Upper lobe of left lung (tissue), 4 donors: Measurements from ENCODE around the gene EGR2.

ENCODE experiments used
- CTCF ChIP-seq, 6 experiments: fragments of 450-650 bp in 4 of 6; fragments of 200-600 bp in 2 of 6; sonication (generic) in 2 of 6; IDR thresholded peaks; one replicate each; pipeline ENCODE4 v1.5.1; 2016 to 2019; ENCODE audit warnings: antibody characterized with exemption in 6 of 6
- EP300 ChIP-seq, 4 donors: sonication (generic); formaldehyde crosslinking; IDR thresholded peaks; one replicate each; pipeline ENCODE4 v1.5.1; 2017; ENCODE audit warnings: antibody characterized with exemption in 4 of 4, control low read depth in 2 of 4
- POLR2AphosphoS5 ChIP-seq, 2 donors: sonication (generic); formaldehyde crosslinking; IDR thresholded peaks; one replicate each; pipeline ENCODE4 v1.5.1; 2017; ENCODE audit warnings: antibody characterized with exemption in 2 of 2

GRCh38 chr10:62861507-62861906 is 45.3 kb upstream of the EGR2 start:
- TF ChIP-seq EP300 (IDR thresholded peaks at IDR 0.05) (no peak), CTCF (IDR thresholded peaks at IDR 0.05) (no peak), POLR2AphosphoS5 (IDR thresholded peaks at IDR 0.05) (no peak)
